GM21737 (cell line): ENCODE data around the gene LAMA3.

Experiments used
- ATAC-seq: cut with Tn5 transposase; IDR thresholded peaks from one replicate; pipeline ENCODE4 v1.9.1; 2021; ENCODE audit warnings: mild to moderate bottlenecking, moderate library complexity; ENCODE audit not compliant: unreplicated experiment

The LAMA3 gene

GRCh38 chr18:23875966-23876895 lies 187.0 kb downstream of the LAMA3 start:
- ATAC-seq = no peak

GRCh38 chr18:23876921-23877320 lies 187.7 kb downstream of the LAMA3 start:
- ATAC-seq = no peak

GRCh38 chr18:23877371-23877770 lies 188.1 kb downstream of the LAMA3 start:
- ATAC-seq = no peak

- ATAC-seq = no peak
Observed at GRCh38 chr18:23878336-23878900, 189.2 kb downstream of the LAMA3 start.

GRCh38 chr18:23879126-23879525 lies 189.9 kb downstream of the LAMA3 start:
- no peak for ATAC-seq

- ATAC-seq = no peak
Observed at GRCh38 chr18:23879544-23879943, 190.3 kb downstream of the LAMA3 start.

GRCh38 chr18:23879966-23880565 lies 190.8 kb downstream of the LAMA3 start:
- ATAC-seq = no peak

- ATAC-seq = no peak
Observed at GRCh38 chr18:23880931-23881617, 191.8 kb downstream of the LAMA3 start.

- ATAC-seq = no peak
Observed at GRCh38 chr18:23881778-23882177, 192.5 kb downstream of the LAMA3 start.

GRCh38 chr18:23882616-23883276 lies 193.5 kb downstream of the LAMA3 start:
- no peak for ATAC-seq

GRCh38 chr18:23883277-23883790 lies 194.1 kb downstream of the LAMA3 start:
- ATAC-seq = no peak

- ATAC-seq = no peak
Observed at GRCh38 chr18:23884681-23885375, 195.6 kb downstream of the LAMA3 start.

GRCh38 chr18:23885750-23886149 lies 196.5 kb downstream of the LAMA3 start:
- no peak for ATAC-seq

- ATAC-seq = no peak
Observed at GRCh38 chr18:23887035-23887434, 197.8 kb downstream of the LAMA3 start.

- no peak for ATAC-seq
Observed at GRCh38 chr18:23887493-23887892, 198.2 kb downstream of the LAMA3 start.

GRCh38 chr18:23888881-23889280 lies 199.6 kb downstream of the LAMA3 start:
- ATAC-seq = no peak

- no peak for ATAC-seq
Observed at GRCh38 chr18:23889907-23890306, 200.7 kb downstream of the LAMA3 start.

GRCh38 chr18:23890589-23890988 lies 201.3 kb downstream of the LAMA3 start:
- no peak for ATAC-seq

GRCh38 chr18:23893653-23894052 lies 204.4 kb downstream of the LAMA3 start:
- no peak for ATAC-seq

GRCh38 chr18:23894661-23895175 lies 205.5 kb downstream of the LAMA3 start:
- no peak for ATAC-seq
